Measurements from ENCODE around the gene GPRIN1. TPM values are rescaled to one million over a fixed set of nuclear protein-coding genes. Genes with fewer than 3 reads are reported as not detected.
A peak's percentile ranks its signal among the peaks of the same experiment; 100 is the strongest.

Gene GPRIN1
- polyA plus RNA-seq, 1 of the 3 experiments (the other 2 are of a cell fraction), result 6.6 TPM

- Histone ChIP-seq H3K9ac (no peak overlapping the region), H2AFZ (ENCODE audit: low read depth) (no peak overlapping the region), H3K4me1 (ENCODE audit: control insufficient read depth in 1 of 2, insufficient read depth in 2 of 2, low read depth in 1 of 2, low read length in 1 of 2) (no peaks in the 10 kb centered on the region; a peak in 1 of 4 replicates), H3K4me2 (no peak overlapping the region), H3K27ac (ENCODE audit: low read depth in 2 of 2, low read length in 1 of 2) (no peak overlapping the region), H4K20me1 (ENCODE audit: insufficient read depth) (no peaks in the 10 kb centered on the region), H3K36me3 (replicated peaks in 1 of 2; ENCODE audit: control insufficient read depth in 1 of 2, insufficient read depth in 2 of 2, low read length in 1 of 2) (no peaks in the 10 kb centered on the region), H3K9me2 (no peaks in the 10 kb centered on the region), H3K27me3 (ENCODE audit: insufficient read depth) (peaks cover 4% of the 10 kb centered on the region; the same call in 1 of the 2 replicates), H3F3A (replicated peaks; ENCODE audit: insufficient read depth) (no peaks in the 10 kb centered on the region), H3K79me2 (ENCODE audit: insufficient read depth) (no peaks in the 10 kb centered on the region), H3K4me3 (ENCODE audit: low read depth in 2 of 2, low read length in 1 of 2) (no peak overlapping the region), H3K9me3 (no peaks in the 10 kb centered on the region)
- ChIA-PET POLR2A (no interaction called here), CTCF (interaction anchor here (0.8 to 4.9 kb wide), 8 partner anchors 10 to 154 kb away, joined by 3 to 49 read pairs (median 4); partner anchors contain the start of gene CLTB)
- no peak for TF ChIP-seq USF2 (IDR thresholded peaks at IDR 0.05; ENCODE audit: borderline replicate concordance, low read depth, low read length)
- TF ChIP-seq, protein P1, sequence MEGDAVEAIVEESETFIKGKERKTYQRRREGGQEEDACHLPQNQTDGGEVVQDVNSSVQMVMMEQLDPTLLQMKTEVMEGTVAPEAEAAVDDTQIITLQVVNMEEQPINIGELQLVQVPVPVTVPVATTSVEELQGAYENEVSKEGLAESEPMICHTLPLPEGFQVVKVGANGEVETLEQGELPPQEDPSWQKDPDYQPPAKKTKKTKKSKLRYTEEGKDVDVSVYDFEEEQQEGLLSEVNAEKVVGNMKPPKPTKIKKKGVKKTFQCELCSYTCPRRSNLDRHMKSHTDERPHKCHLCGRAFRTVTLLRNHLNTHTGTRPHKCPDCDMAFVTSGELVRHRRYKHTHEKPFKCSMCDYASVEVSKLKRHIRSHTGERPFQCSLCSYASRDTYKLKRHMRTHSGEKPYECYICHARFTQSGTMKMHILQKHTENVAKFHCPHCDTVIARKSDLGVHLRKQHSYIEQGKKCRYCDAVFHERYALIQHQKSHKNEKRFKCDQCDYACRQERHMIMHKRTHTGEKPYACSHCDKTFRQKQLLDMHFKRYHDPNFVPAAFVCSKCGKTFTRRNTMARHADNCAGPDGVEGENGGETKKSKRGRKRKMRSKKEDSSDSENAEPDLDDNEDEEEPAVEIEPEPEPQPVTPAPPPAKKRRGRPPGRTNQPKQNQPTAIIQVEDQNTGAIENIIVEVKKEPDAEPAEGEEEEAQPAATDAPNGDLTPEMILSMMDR (IDR thresholded peaks at IDR 0.05), result peak; percentile 33
- DNase-seq, result no peak
- 37% methylated on average over 6 of the region's 6 CpGs for WGBS (ENCODE audit: low lambda C conversion rate)
Observed at GRCh38 chr5:176570044-176570443, 39.9 kb downstream of the GPRIN1 start.

DNA sequence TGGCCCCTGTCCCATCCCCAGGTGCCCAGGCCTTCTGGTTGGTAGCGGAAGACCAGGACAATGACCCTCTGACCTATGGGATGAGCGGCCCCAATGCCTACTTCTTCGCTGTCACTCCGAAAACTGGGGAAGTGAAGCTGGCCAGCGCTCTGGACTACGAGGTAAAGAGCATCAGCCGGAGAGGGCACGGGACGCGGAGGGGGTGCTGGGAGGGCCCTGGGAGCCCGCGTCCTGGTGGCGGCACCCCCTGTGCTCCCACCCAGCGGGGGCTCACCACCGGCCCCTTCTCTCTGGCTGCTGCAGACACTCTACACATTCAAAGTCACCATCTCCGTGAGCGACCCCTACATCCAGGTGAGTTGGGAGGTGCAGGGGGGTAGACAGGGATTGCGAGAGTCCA is 41.3 kb downstream of the GPRIN1 start:
- Histone ChIP-seq H3K9me3 (no peaks in the 10 kb centered on the region), H3K27me3 (ENCODE audit: insufficient read depth) (peaks cover 4% of the 10 kb centered on the region; the same call in 1 of the 2 replicates), H3K4me2 (no peak overlapping the region), H3K4me3 (ENCODE audit: low read depth in 2 of 2, low read length in 1 of 2) (no peak overlapping the region), H3K36me3 (replicated peaks in 1 of 2; ENCODE audit: control insufficient read depth in 1 of 2, insufficient read depth in 2 of 2, low read length in 1 of 2) (no peaks in the 10 kb centered on the region), H3K9ac (no peak overlapping the region), H4K20me1 (ENCODE audit: insufficient read depth) (no peaks in the 10 kb centered on the region), H2AFZ (ENCODE audit: low read depth) (no peak overlapping the region), H3K79me2 (ENCODE audit: insufficient read depth) (no peaks in the 10 kb centered on the region), H3K9me2 (no peaks in the 10 kb centered on the region), H3F3A (replicated peaks; ENCODE audit: insufficient read depth) (no peaks in the 10 kb centered on the region), H3K4me1 (ENCODE audit: control insufficient read depth in 1 of 2, insufficient read depth in 2 of 2, low read depth in 1 of 2, low read length in 1 of 2) (no peaks in the 10 kb centered on the region; a peak in 1 of 4 replicates), H3K27ac (ENCODE audit: low read depth in 2 of 2, low read length in 1 of 2) (no peak overlapping the region)
- DNase-seq, result no peak
- TF ChIP-seq, protein P2, sequence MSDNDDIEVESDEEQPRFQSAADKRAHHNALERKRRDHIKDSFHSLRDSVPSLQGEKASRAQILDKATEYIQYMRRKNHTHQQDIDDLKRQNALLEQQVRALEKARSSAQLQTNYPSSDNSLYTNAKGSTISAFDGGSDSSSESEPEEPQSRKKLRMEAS (IDR thresholded peaks at IDR 0.05; ENCODE audit: low read depth), result no peak
- TF ChIP-seq YY1 (IDR thresholded peaks at IDR 0.05; ENCODE audit: low read depth), result no peak
- no peak for TF ChIP-seq USF1 (IDR thresholded peaks at IDR 0.05; ENCODE audit: borderline replicate concordance, low read depth)
- TF ChIP-seq RCOR1 (IDR thresholded peaks at IDR 0.05; ENCODE audit: low read length), result no peak
- no peak for TF ChIP-seq GATA2 (CRISPR knock-in tag; IDR thresholded peaks at IDR 0.05)
- no peak for TF ChIP-seq CHD2 (IDR thresholded peaks at IDR 0.05; ENCODE audit: low read length, partially characterized antibody)
- no peak for TF ChIP-seq MEF2A (IDR thresholded peaks at IDR 0.05; ENCODE audit: borderline replicate concordance, low read depth)
- CTCF ChIA-PET, result interaction anchor here (1.1 to 2.1 kb wide), 2 partner anchors 10 to 152 kb away, joined by 3 to 5 read pairs; no protein-coding TSS in a partner anchor
- POLR2A ChIA-PET, result no interaction called here
- WGBS (ENCODE audit: low lambda C conversion rate), result 49% methylated on average over 10 of the region's 18 CpGs
